ENCODE results near the gene PDE6G. TPM values are rescaled to one million over a fixed set of nuclear protein-coding genes. Genes with fewer than 3 reads are reported as not detected.
A peak's percentile ranks its signal among the peaks of the same experiment; 100 is the strongest.
"Not testable (repeated sequence)": the region's sequence is repeated elsewhere in the genome, so short reads cannot be mapped to it uniquely, and the experiment has no call there.

The PDE6G gene
- total RNA-seq, 2 donors from 2014 or later: not detected

DNA sequence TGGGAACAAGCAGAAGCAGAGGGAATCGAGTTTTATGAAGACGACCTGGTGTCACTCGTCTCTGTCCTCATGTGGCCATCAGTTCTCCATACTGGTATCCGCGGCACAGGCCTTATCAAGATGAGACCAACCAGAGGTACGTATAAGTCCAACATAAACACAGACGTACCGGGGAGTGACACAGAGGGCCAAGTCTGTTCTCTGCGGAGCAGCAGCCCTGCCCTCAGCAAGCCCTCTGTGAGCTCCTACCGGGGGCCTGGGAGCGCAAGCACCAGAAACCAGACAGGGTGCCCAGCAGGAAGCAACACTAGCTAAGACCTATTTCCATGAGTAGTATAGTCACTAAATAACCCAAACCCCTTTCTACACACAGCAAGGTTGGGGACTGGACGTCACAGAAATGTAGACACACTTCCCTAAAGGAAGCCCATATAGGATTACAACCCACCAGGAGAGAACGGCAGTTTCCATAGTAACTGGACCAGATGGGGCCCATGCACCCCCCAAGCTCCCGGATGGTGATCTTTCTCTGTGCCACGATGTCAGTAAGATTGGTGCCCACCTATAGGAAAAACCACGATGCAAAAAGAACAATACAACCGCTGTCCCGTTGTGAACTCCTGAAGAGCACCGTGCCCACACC lies 26.3 kb upstream of the PDE6G start:
- Histone ChIP-seq H3K36me3 (peaks cover 12% of the 10 kb centered on the region), H3K9ac (ENCODE audit: low read depth in 2 of 2, low read length in 2 of 2) (peak overlapping the region; percentile 94 to 96), H3K27ac (no peak overlapping the region), H3K4me1 (peaks cover 8% of the 10 kb centered on the region), H3K9me3 (no peaks in the 10 kb centered on the region), H3K4me3 (peak overlapping the region; percentile 99), H3K27me3 (no peaks in the 10 kb centered on the region)
- TF ChIP-seq, protein P1, sequence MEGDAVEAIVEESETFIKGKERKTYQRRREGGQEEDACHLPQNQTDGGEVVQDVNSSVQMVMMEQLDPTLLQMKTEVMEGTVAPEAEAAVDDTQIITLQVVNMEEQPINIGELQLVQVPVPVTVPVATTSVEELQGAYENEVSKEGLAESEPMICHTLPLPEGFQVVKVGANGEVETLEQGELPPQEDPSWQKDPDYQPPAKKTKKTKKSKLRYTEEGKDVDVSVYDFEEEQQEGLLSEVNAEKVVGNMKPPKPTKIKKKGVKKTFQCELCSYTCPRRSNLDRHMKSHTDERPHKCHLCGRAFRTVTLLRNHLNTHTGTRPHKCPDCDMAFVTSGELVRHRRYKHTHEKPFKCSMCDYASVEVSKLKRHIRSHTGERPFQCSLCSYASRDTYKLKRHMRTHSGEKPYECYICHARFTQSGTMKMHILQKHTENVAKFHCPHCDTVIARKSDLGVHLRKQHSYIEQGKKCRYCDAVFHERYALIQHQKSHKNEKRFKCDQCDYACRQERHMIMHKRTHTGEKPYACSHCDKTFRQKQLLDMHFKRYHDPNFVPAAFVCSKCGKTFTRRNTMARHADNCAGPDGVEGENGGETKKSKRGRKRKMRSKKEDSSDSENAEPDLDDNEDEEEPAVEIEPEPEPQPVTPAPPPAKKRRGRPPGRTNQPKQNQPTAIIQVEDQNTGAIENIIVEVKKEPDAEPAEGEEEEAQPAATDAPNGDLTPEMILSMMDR (IDR thresholded peaks at IDR 0.05): no peak
- intact Hi-C loops (cut with DNase I): no loop called here
- DNase-seq: no peak

DNA sequence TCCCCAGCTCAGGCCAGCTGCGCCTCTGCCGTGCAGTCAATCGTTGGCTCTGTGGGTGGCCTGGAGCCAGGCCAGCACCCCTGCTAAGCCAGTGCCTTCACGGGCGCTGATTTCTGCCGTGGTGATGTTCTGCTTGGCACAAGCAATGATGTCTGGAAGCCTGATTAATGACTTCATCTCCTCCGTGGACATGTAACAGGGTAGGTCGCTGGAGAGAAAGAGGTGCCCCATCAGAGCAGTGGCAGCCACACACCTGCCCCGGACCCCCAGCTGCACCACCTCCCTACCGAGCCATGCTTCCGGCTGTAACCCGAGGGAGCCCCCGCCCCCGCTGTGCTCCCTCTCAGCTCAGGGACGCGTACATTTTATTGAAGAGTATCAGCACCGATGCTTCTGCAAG lies 25.3 kb upstream of the PDE6G start:
- TF ChIP-seq, protein P1 (IDR thresholded peaks at IDR 0.05): no peak
- Histone ChIP-seq H3K27me3 (no peaks in the 10 kb centered on the region), H3K9ac (ENCODE audit: low read depth in 2 of 2, low read length in 2 of 2) (no peak overlapping the region), H3K4me3 (no peak overlapping the region), H3K36me3 (peaks cover 6% of the 10 kb centered on the region), H3K9me3 (no peaks in the 10 kb centered on the region), H3K4me1 (peaks cover 8% of the 10 kb centered on the region), H3K27ac (no peak overlapping the region)
- intact Hi-C loops (cut with DNase I): no loop called here
- no peak for DNase-seq

DNA sequence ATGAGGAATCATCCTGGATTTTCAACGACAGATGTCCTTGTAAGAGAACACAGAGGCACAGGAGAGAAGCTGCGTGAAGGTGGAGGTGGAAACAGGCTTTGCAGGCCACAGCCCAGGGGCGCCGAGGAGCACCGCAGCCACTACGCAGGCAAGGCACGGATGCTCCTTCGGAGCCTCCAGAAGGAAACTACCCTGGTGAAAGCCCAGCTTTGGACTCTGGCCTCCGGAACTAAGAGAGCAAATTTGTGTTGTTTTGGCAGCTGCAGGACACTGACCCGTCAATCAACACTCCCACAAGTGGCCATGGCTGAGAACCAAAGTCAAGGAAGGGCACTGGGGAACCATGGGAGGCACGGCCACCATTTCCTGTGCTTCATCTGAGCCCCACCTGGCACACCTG lies 23.8 kb upstream of the PDE6G start:
- no peak overlapping the region for H3K9ac ChIP-seq (ENCODE audit: low read depth in 2 of 2, low read length in 2 of 2)
- no peak overlapping the region for H3K27ac ChIP-seq
- H3K4me1 ChIP-seq: peaks cover 6% of the 10 kb centered on the region
- H3K9me3 ChIP-seq: no peaks in the 10 kb centered on the region
- no peaks in the 10 kb centered on the region for H3K36me3 ChIP-seq
- no peak overlapping the region for H3K4me3 ChIP-seq
- TF ChIP-seq, protein P1 (IDR thresholded peaks at IDR 0.05): no peak
- H3K27me3 ChIP-seq: no peaks in the 10 kb centered on the region
- intact Hi-C loops (cut with DNase I): no loop called here
- DNase-seq: no peak

DNA sequence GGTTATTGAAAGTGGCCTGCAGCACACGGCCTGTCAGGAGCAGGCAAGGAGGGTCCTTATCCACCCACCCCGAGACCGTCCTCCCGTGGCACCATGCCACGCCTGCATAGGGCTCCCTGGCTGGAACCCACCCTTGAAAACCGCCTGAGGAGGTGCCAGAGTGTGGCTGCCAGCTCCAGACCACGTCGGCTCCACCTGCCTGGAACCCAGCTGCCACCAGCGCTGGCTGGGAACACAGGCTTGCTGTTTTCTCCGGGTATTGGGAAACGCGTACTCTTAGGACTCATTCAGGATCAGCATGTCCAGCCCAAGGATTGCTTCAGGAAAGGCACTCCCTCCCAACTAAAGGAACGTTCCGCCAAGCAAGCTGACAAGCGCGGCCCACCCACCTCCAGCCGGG lies 20.6 kb upstream of the PDE6G start:
- intact Hi-C loops (cut with DNase I): no loop called here
- H3K4me3 ChIP-seq: no peak overlapping the region
- H3K27ac ChIP-seq: no peak overlapping the region
- TF ChIP-seq, protein P1 (IDR thresholded peaks at IDR 0.05): no peak
- DNase-seq: no peak
- no peak overlapping the region for H3K9ac ChIP-seq (ENCODE audit: low read depth in 2 of 2, low read length in 2 of 2)
- H3K36me3 ChIP-seq: peaks cover 5% of the 10 kb centered on the region
- H3K9me3 ChIP-seq: no peaks in the 10 kb centered on the region
- H3K4me1 ChIP-seq: no peaks in the 10 kb centered on the region
- no peaks in the 10 kb centered on the region for H3K27me3 ChIP-seq

DNA sequence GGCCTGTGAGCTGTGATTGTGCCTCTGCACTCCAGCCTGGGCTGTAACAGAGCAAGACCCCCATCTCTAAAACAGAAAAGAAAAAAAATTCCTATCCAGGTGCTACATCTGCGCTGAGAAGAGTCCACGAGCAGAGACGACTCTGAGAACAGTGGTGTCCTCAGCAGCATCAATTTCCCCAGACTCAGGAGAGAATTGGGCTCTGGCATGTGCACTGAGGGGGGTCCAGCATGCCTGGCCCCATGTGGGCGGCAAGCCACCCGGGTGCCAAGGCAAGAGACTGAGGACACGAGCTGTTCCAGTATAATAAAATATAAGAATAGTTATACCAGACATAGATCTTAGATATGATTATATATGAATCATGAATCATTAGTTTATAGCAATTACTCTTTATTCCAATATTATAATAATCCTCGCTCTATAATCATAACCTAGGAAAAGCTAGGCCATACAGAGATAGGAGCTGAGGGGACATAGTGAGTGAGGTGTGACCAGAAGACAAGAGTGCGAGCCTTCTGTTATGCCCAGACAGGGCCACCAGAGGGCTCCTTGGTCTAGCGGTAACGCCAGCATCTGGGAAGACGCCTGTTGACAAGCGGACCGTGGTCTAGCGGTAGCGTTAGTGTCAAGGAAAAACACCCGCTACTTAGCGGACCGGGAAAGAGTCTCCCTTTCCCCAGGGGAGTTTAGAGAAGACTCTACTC lies 19.3 kb upstream of the PDE6G start:
- intact Hi-C loops (cut with DNase I); DNase-seq; H3K36me3 ChIP-seq: not testable (repeated sequence)

More for the DNA sequence above, 19.3 kb upstream of the PDE6G start:
- not testable (repeated sequence) for H3K27ac ChIP-seq; H3K4me3 ChIP-seq; H3K9ac ChIP-seq (ENCODE audit: low read depth in 2 of 2, low read length in 2 of 2); H3K27me3 ChIP-seq; H3K9me3 ChIP-seq; H3K4me1 ChIP-seq
- TF ChIP-seq, protein P1 (IDR thresholded peaks at IDR 0.05): peak; percentile 60
